Measurements from ENCODE around the gene CKAP4. TPM values are rescaled to one million over a fixed set of nuclear protein-coding genes. Genes with fewer than 3 reads are reported as not detected.

CKAP4 gene
- total and polyA plus RNA-seq, 10 of the 15 experiments (the other 5 are each of a cell fraction or from before 2014, with no cell fraction given) = 0.39 to 23.6 (median 11.1) TPM

- no peak overlapping the region for H3K9ac ChIP-seq (ENCODE audit: control insufficient read depth, insufficient read depth, low read length)
- in situ Hi-C loops (cut with MboI) (no loop called here), intact Hi-C loops (cut with micrococcal nuclease; ENCODE audit: unreplicated experiment) (no loop called here)
- H2AFZ ChIP-seq (ENCODE audit: control insufficient read depth, low read depth, low read length) = no peak overlapping the region
- peaks cover 14% of the 10 kb centered on the region for H3K79me2 ChIP-seq (ENCODE audit: control insufficient read depth, insufficient read depth, low read length)
- H3K36me3 ChIP-seq (ENCODE audit: control insufficient read depth in 2 of 2, insufficient read depth in 2 of 2, low read length in 1 of 2) = peaks cover 0 to 10% of the 10 kb centered on the region in 2 experiments; a peak in 2 of 4 replicates
- ChIA-PET CTCF (no interaction called here), POLR2A (no interaction called here), SMC1A (ENCODE audit: uncharacterized antibody, unreplicated experiment) (interaction anchor here (2.0 kb wide), 1 partner anchor 37 kb away, joined by 7 read pairs; no protein-coding TSS in a partner anchor), RAD21 (ENCODE audit: unreplicated experiment) (no interaction called here)
- DNase-seq (ENCODE audit: low read depth, low spot score) (no peak), ATAC-seq (no peak), FAIRE-seq (no peak)
- peaks cover 0 to 2% of the 10 kb centered on the region in 2 experiments; a peak in 1 of 4 replicates for H3K27me3 ChIP-seq (replicated peaks in 1 of 2; ENCODE audit: control insufficient read depth in 2 of 2, insufficient read depth in 2 of 2, low read length in 1 of 2)
- H3K4me2 ChIP-seq (ENCODE audit: control insufficient read depth, insufficient read depth) = peak overlapping the region; percentile 55; the same call in 1 of the 2 replicates
- no peaks in the 10 kb centered on the region for H3K9me3 ChIP-seq (replicated peaks; ENCODE audit: control insufficient read depth, insufficient read depth, low read length)
- H3K4me1 ChIP-seq (ENCODE audit: control insufficient read depth, insufficient read depth, low read length) = peaks cover 7% of the 10 kb centered on the region
- H3K4me3 ChIP-seq = no peak overlapping the region
- H3K27ac ChIP-seq (ENCODE audit: control insufficient read depth, insufficient read depth) = no peak overlapping the region
- no peaks in the 10 kb centered on the region for H4K20me1 ChIP-seq (ENCODE audit: control insufficient read depth, insufficient read depth)
- BruUV-seq (replicated peaks) = no TSS peak
- TF ChIP-seq ELK1 (IDR thresholded peaks at IDR 0.05; ENCODE audit: low read depth, low read length) (no peak), ZNF687 (IDR thresholded peaks at IDR 0.05) (no peak), SREBF2 (IDR thresholded peaks at IDR 0.05; ENCODE audit: low read length) (no peak), NR2F1 (conservative IDR thresholded peaks at IDR 0.05) (no peak), PBX3 (IDR thresholded peaks at IDR 0.05; ENCODE audit: insufficient replicate concordance, low read depth, low read length) (no peak), RAD21 (IDR thresholded peaks at IDR 0.05; ENCODE audit: insufficient read depth, low read depth, low read length) (no peak), ZZZ3 (IDR thresholded peaks at IDR 0.05; ENCODE audit: control insufficient read depth, insufficient read length, low read depth) (no peak), SKIL (IDR thresholded peaks at IDR 0.05; ENCODE audit: low read depth, poor library complexity, severe bottlenecking) (no peak), HSF1 (IDR thresholded peaks at IDR 0.05; ENCODE audit: low read depth, low read length) (no peak), IKZF1 (conservative IDR thresholded peaks at IDR 0.05) (no peak), PKNOX1 (IDR thresholded peaks at IDR 0.05) (no peak)
Observed at GRCh38 chr12:106243620-106244019, 4.2 kb downstream of the CKAP4 start.
